Nephron (organoid): ENCODE measurements around the gene GATAD2B.
A peak's percentile ranks its signal among the peaks of the same experiment; 100 is the strongest.

Experiments
- H3K27ac Mint-ChIP-seq, 3 experiments: 2 replicates each; pipeline ENCODE4 v1.8.0; 2020; ENCODE audit warnings: mixed read lengths in 3 of 3, mild to moderate bottlenecking in 2 of 3, moderate library complexity in 1 of 3
- H3K27me3 Mint-ChIP-seq: 2 replicates; pipeline ENCODE4 v1.8.0; 2021; ENCODE audit warnings: low read depth, mild to moderate bottlenecking, moderate library complexity, mixed read lengths
- H3K36me3 Mint-ChIP-seq: 2 replicates; pipeline ENCODE4 v1.8.0; 2020; ENCODE audit warnings: low read depth, mixed read lengths
- H3K4me1 Mint-ChIP-seq: 2 replicates; pipeline ENCODE4 v1.8.0; 2020; ENCODE audit warnings: mixed read lengths
- H3K4me3 Mint-ChIP-seq, 3 experiments: 2 replicates each; pipeline ENCODE4 v1.8.0; 2020; ENCODE audit warnings: mild to moderate bottlenecking in 3 of 3, mixed read lengths in 3 of 3, moderate library complexity in 2 of 3
- H3K9me3 Mint-ChIP-seq: 2 replicates; pipeline ENCODE4 v1.8.0; 2020; ENCODE audit warnings: mixed read lengths
- CTCF ChIP-seq, 3 experiments: fragments of 200-600 bp; sonication (generic); IDR thresholded peaks; one replicate each; pipeline ENCODE4 v1.5.0; 2021; ENCODE audit warnings: antibody characterized with exemption in 3 of 3; ENCODE audit not compliant: unreplicated experiment in 3 of 3

Gene GATAD2B

GRCh38 chr1:153803470-153804056 lies 119.2 kb downstream of the GATAD2B start:
- no peaks in the 10 kb centered on the region for H3K27me3 Mint-ChIP-seq
- no peak overlapping the region for H3K27ac Mint-ChIP-seq
- TF ChIP-seq CTCF (IDR thresholded peaks at IDR 0.05; ENCODE audit: unreplicated experiment in 3 of 3) = no peak
- no peak overlapping the region for H3K4me3 Mint-ChIP-seq
- H3K36me3 Mint-ChIP-seq = peaks cover 34% of the 10 kb centered on the region
- peaks cover 15% of the 10 kb centered on the region for H3K4me1 Mint-ChIP-seq
- no peaks in the 10 kb centered on the region for H3K9me3 Mint-ChIP-seq

GRCh38 chr1:153801786-153802697 lies 120.7 kb downstream of the GATAD2B start:
- Mint-ChIP-seq H3K27me3 (no peaks in the 10 kb centered on the region), H3K36me3 (peaks cover 23% of the 10 kb centered on the region), H3K9me3 (no peaks in the 10 kb centered on the region), H3K27ac (no peak overlapping the region), H3K4me1 (peaks cover 15% of the 10 kb centered on the region), H3K4me3 (no peak overlapping the region)
- no peak for TF ChIP-seq CTCF (IDR thresholded peaks at IDR 0.05; ENCODE audit: unreplicated experiment in 3 of 3)

- H3K9me3 Mint-ChIP-seq = no peaks in the 10 kb centered on the region
- no peak overlapping the region for H3K4me3 Mint-ChIP-seq
- H3K27ac Mint-ChIP-seq = peak overlapping the region in 1 of 3 experiments; percentile 60
- peaks cover 16% of the 10 kb centered on the region for H3K36me3 Mint-ChIP-seq
- peaks cover 15% of the 10 kb centered on the region for H3K4me1 Mint-ChIP-seq
- H3K27me3 Mint-ChIP-seq = no peaks in the 10 kb centered on the region
- no peak for TF ChIP-seq CTCF (IDR thresholded peaks at IDR 0.05; ENCODE audit: unreplicated experiment in 3 of 3)
Observed at GRCh38 chr1:153801028-153801625, 121.6 kb downstream of the GATAD2B start.

- H3K4me1 Mint-ChIP-seq = peaks cover 13% of the 10 kb centered on the region
Observed at GRCh38 chr1:153800516-153800915, 122.3 kb downstream of the GATAD2B start.

More at GRCh38 chr1:153800516-153800915, 122.3 kb downstream of the GATAD2B start:
- no peaks in the 10 kb centered on the region for H3K9me3 Mint-ChIP-seq
- no peaks in the 10 kb centered on the region for H3K27me3 Mint-ChIP-seq
- peaks cover 13% of the 10 kb centered on the region for H3K36me3 Mint-ChIP-seq
- H3K27ac Mint-ChIP-seq = peak overlapping the region in 1 of 3 experiments; percentile 60
- H3K4me3 Mint-ChIP-seq = no peak overlapping the region
- TF ChIP-seq CTCF (IDR thresholded peaks at IDR 0.05; ENCODE audit: unreplicated experiment in 3 of 3) = no peak
